B cell (primary cell): ENCODE measurements around the gene PPP1R36. TPM values are rescaled to one million over a fixed set of nuclear protein-coding genes. Genes with fewer than 3 reads are reported as not detected.

ENCODE experiments used
- ATAC-seq: fragments of 200-7000 bp; cut with Tn5 transposase; one replicate; pipeline ENCODE4 v1.10.0; 2021; ENCODE audit warnings: low read depth, mild to moderate bottlenecking, moderate number of reproducible peaks, moderate library complexity
- CTCF ChIA-PET: fragments of 350-600 bp; sonication (Branson Sonifier 250); formaldehyde crosslinking; loops from one replicate; lab custom pipeline; 2021; ENCODE audit warnings: antibody characterized with exemption, inconsistent platforms; lab: Charles Lee
- POLR2A ChIA-PET: fragments of 350-600 bp; sonication (Branson Sonifier 250); formaldehyde crosslinking; loops from one replicate; lab custom pipeline; 2021; ENCODE audit warnings: antibody characterized with exemption; lab: Charles Lee
- DNase-seq: peaks from one replicate; pipeline ENCODE4 v3.0.0; 2013
- H2AFZ ChIP-seq: 2 replicates; pipeline ENCODE4 v1.6.1; 2012; ENCODE audit warnings: mild to moderate bottlenecking, low read depth, low read length; ENCODE audit not compliant: insufficient read depth, poor library complexity, severe bottlenecking
- H3K27ac ChIP-seq, 2 donors: 1 replicate in 1 of 2; 2 replicates in 1 of 2; pipeline ENCODE4 v1.5.1; 2012 to 2013; ENCODE audit warnings: low read length in 2 of 2, mild to moderate bottlenecking in 2 of 2, moderate library complexity in 1 of 2
- H3K27me3 ChIP-seq, 4 experiments: fragments of 200-600 bp in 1 of 4; sonication (generic) in 1 of 4; replicated peaks in 1 of 4; 1 replicate in 2 of 4; 2 replicates in 2 of 4; pipeline versions ENCODE4 v1.6.1 to v1.7.0; 2013 to 2016; ENCODE audit warnings: low read length in 3 of 4, mild to moderate bottlenecking in 2 of 4, mixed read lengths in 1 of 4, moderate library complexity in 1 of 4; ENCODE audit not compliant: insufficient read depth in 4 of 4, control insufficient read depth in 3 of 4; ENCODE audit errors: control extremely low read depth in 1 of 4
- H3K36me3 ChIP-seq, 2 experiments: replicated peaks in 1 of 2; 1 replicate in 1 of 2; 2 replicates in 1 of 2; pipeline versions ENCODE4 v1.6.1 to v1.7.1; 2013; ENCODE audit warnings: low read length in 1 of 2; ENCODE audit not compliant: insufficient read depth in 2 of 2, control insufficient read depth in 1 of 2; ENCODE audit errors: control extremely low read depth in 1 of 2, extremely low read depth in 1 of 2
- H3K4me1 ChIP-seq, 2 donors: fragments of 200-600 bp in 1 of 2; sonication (generic) in 1 of 2; 1 replicate in 1 of 2; 2 replicates in 1 of 2; pipeline versions ENCODE4 v1.5.1 to v1.6.1; 2013 to 2017; ENCODE audit warnings: low read length in 2 of 2; ENCODE audit not compliant: control insufficient read depth in 2 of 2, insufficient read depth in 2 of 2
- H3K4me2 ChIP-seq: replicated peaks from 2 replicates; pipeline ENCODE3; 2012; ENCODE audit warnings: mild to moderate bottlenecking, low read depth, low read length; ENCODE audit not compliant: poor library complexity, severe bottlenecking
- H3K4me3 ChIP-seq, 5 experiments: fragments of 200-600 bp in 1 of 5; sonication (generic) in 1 of 5; 1 replicate in 3 of 5; 2 replicates in 2 of 5; pipeline versions ENCODE4 v1.5.1 to v1.7.0; 2011 to 2016; ENCODE audit warnings: low read length in 4 of 5, mild to moderate bottlenecking in 4 of 5, low read depth in 2 of 5, control low read depth in 1 of 5, moderate library complexity in 1 of 5; ENCODE audit not compliant: insufficient read depth in 1 of 5; ENCODE audit errors: control extremely low read depth in 1 of 5, extremely low read depth in 1 of 5
- H3K79me2 ChIP-seq: fragments of 200-600 bp; sonication (generic); one replicate; pipeline ENCODE4 v1.6.0; 2016; ENCODE audit warnings: low read length; ENCODE audit not compliant: control insufficient read depth, insufficient read depth
- H3K9ac ChIP-seq: fragments of 200-600 bp; sonication (generic); 2 replicates; pipeline ENCODE4 v1.6.1; 2017; ENCODE audit warnings: mild to moderate bottlenecking, low read length, moderate library complexity
- H3K9me3 ChIP-seq, 3 donors: one replicate each; pipeline versions ENCODE4 v1.6.1 to v1.7.1; 2013; ENCODE audit warnings: low read length in 2 of 3; ENCODE audit not compliant: control insufficient read depth in 2 of 3, insufficient read depth in 1 of 3; ENCODE audit errors: control extremely low read depth in 1 of 3
- H4K20me1 ChIP-seq: 2 replicates; pipeline ENCODE4 v1.6.0; 2012; ENCODE audit warnings: mild to moderate bottlenecking, low read length; ENCODE audit not compliant: insufficient read depth, control insufficient read depth, poor library complexity, severe bottlenecking
- H3K27ac Mint-ChIP-seq: one replicate; pipeline ENCODE4 v1.8.0; 2021; ENCODE audit warnings: mixed read lengths
- H3K27me3 Mint-ChIP-seq: one replicate; pipeline ENCODE4 v1.8.0; 2021; ENCODE audit warnings: mixed read lengths
- H3K4me1 Mint-ChIP-seq: one replicate; pipeline ENCODE4 v1.8.0; 2021; ENCODE audit warnings: mixed read lengths
- H3K4me3 Mint-ChIP-seq: one replicate; pipeline ENCODE4 v1.8.0; 2021; ENCODE audit warnings: mixed read lengths
- H3K9me3 Mint-ChIP-seq: one replicate; pipeline ENCODE4 v1.8.0; 2022; ENCODE audit warnings: mixed read lengths; ENCODE audit not compliant: insufficient read depth
- CTCF ChIP-seq: fragments of 200-600 bp; IDR thresholded peaks from one replicate; pipeline ENCODE4 v1.8.0; 2022; ENCODE audit warnings: antibody characterized with exemption, mild to moderate bottlenecking
- EZH2 ChIP-seq: IDR thresholded peaks from 2 replicates; pipeline ENCODE4 v1.6.1; 2012; ENCODE audit warnings: borderline replicate concordance, low read depth, mild to moderate bottlenecking, moderate library complexity, low read length; ENCODE audit not compliant: insufficient read depth, poor library complexity, severe bottlenecking
- WGBS: methylation state at CpG from one replicate; pipeline ENCODE4 v1.1.5; 2013; ENCODE audit warnings: missing lambda C conversion rate; ENCODE audit not compliant: insufficient coverage; 5-methylcytosine and 5-hydroxymethylcytosine counted together
- intact Hi-C: fragments of 100-400 bp; cut with micrococcal nuclease; formaldehyde crosslinking; loops from one replicate; pipeline ENCODE4 v1.10.0; 2022
- polyA plus RNA-seq: library from polyadenylated mRNA; depleted of rRNA; stranded (reverse); fragments of >200 nt; gene quantifications from 2 replicates; pipeline ENCODE4 v1.2.3, GENCODE V29; 2012
- total RNA-seq, 2 donors: library from RNA; stranded (reverse); fragments of 120-200 nt in 1 of 2; gene quantifications; 1 replicate in 1 of 2; 2 replicates in 1 of 2; pipeline versions ENCODE4 v1.2.3 to v1.2.4, GENCODE V29; 2013 to 2022

PPP1R36 gene
- total and polyA plus RNA-seq, 2 donors (not counting 1 experiment from before 2014, with no cell fraction given): 0.06 TPM; not detected in 1

GRCh38 chr14:64598404-64598803 lies 48.6 kb downstream of the PPP1R36 start:
- Histone ChIP-seq H3K4me1 (no peaks in the 10 kb centered on the region), H3K9ac (no peak overlapping the region), H3K4me3 (no peak overlapping the region), H3K36me3 (no peaks in the 10 kb centered on the region), H2AFZ (no peak overlapping the region), H3K9me3 (no peaks in the 10 kb centered on the region), H4K20me1 (no peaks in the 10 kb centered on the region), H3K27ac (no peak overlapping the region), H3K27me3 (no peaks in the 10 kb centered on the region), H3K79me2 (no peaks in the 10 kb centered on the region), H3K4me2 (no peak overlapping the region)
- TF ChIP-seq CTCF (no peak), EZH2 (no peak)
- intact Hi-C loops: no loop called here
- DNase-seq (no peak), ATAC-seq (no peak)
- Mint-ChIP-seq H3K27me3 (peaks cover 23% of the 10 kb centered on the region), H3K4me1 (no peaks in the 10 kb centered on the region), H3K4me3 (no peak overlapping the region), H3K9me3 (no peaks in the 10 kb centered on the region), H3K27ac (no peak overlapping the region)
- 55% methylated on average over 4 of the region's 4 CpGs for WGBS
- POLR2A ChIA-PET: no interaction called here
- CTCF ChIA-PET: no interaction called here

GRCh38 chr14:64601571-64601970 lies 51.8 kb downstream of the PPP1R36 start:
- 52% methylated on average over 28 of the region's 38 CpGs for WGBS
- no peak overlapping the region for H3K4me3 Mint-ChIP-seq

More at GRCh38 chr14:64601571-64601970, 51.8 kb downstream of the PPP1R36 start:
- H3K4me1 ChIP-seq: no peaks in the 10 kb centered on the region
- H3K9me3 ChIP-seq: no peaks in the 10 kb centered on the region
- no peaks in the 10 kb centered on the region for H4K20me1 ChIP-seq
- POLR2A ChIA-PET: no interaction called here
- TF ChIP-seq EZH2 (no peak), CTCF (no peak)
- no peak overlapping the region for H3K27ac Mint-ChIP-seq
- no peak overlapping the region for H3K4me2 ChIP-seq
- H3K27me3 Mint-ChIP-seq: peaks cover 34% of the 10 kb centered on the region
- intact Hi-C loops: no loop called here
- CTCF ChIA-PET: no interaction called here
- no peak overlapping the region for H3K4me3 ChIP-seq
- no peak overlapping the region for H3K27ac ChIP-seq
- H3K79me2 ChIP-seq: no peaks in the 10 kb centered on the region
- H2AFZ ChIP-seq: no peak overlapping the region
- ATAC-seq: no peak
- no peaks in the 10 kb centered on the region for H3K9me3 Mint-ChIP-seq
- H3K9ac ChIP-seq: no peak overlapping the region
- H3K4me1 Mint-ChIP-seq: no peaks in the 10 kb centered on the region
- DNase-seq: no peak
- H3K27me3 ChIP-seq: peaks cover 0 to 4% (median 0%) of the 10 kb centered on the region in 4 experiments
- H3K36me3 ChIP-seq: no peaks in the 10 kb centered on the region
